ENCODE data around the gene ZNF593OS.

ZNF593OS gene

DNA sequence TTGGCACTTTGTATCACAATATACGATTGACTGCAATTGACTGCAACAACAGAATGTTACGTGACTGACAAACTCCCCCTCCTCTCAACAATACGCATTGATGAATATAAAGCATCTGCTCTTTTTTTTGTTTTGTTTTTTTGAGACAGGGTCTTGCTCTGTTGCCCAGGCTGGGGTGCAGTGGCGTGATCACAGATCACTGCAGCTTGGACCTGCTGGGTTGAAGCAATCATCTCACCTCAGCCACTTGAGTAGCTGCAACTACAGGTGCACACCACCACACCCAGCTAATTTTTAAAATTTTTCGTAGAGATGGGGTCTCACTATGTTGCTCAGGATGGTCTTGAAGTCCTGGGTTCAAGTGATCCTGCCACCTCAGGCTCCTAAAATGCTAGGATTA lies 41.1 kb upstream of the ZNF593OS start:
- Histone ChIP-seq H3K4me2 (ENCODE audit: low read length) (no peak overlapping the region), H3K9ac (ENCODE audit: low read length) (no peak overlapping the region), H3K4me1 (ENCODE audit: insufficient read depth, low read length, severe bottlenecking) (no peaks in the 10 kb centered on the region), H3K79me2 (ENCODE audit: insufficient read depth, low read length) (no peaks in the 10 kb centered on the region), H4K20me1 (ENCODE audit: insufficient read depth, low read length) (no peaks in the 10 kb centered on the region), H3K4me3 (ENCODE audit: low read depth, low read length, poor library complexity, severe bottlenecking) (no peak overlapping the region), H3K9me3 (ENCODE audit: low read length) (no peaks in the 10 kb centered on the region), H3K27ac (ENCODE audit: low read depth, low read length, poor library complexity, severe bottlenecking) (no peak overlapping the region), H3K9me2 (ENCODE audit: low read depth, low read length) (no peaks in the 10 kb centered on the region), H3F3A (ENCODE audit: insufficient read depth, low read length) (no peaks in the 10 kb centered on the region), H3K36me3 (ENCODE audit: insufficient read depth, low read length) (no peaks in the 10 kb centered on the region), H2AFZ (ENCODE audit: low read length) (no peak overlapping the region), H3K27me3 (ENCODE audit: insufficient read depth, low read length) (no peaks in the 10 kb centered on the region)
- TF ChIP-seq CTCF (IDR thresholded peaks at IDR 0.05; ENCODE audit: low read length) = no peak
- no peak for TF ChIP-seq EZH2 (IDR thresholded peaks at IDR 0.05; ENCODE audit: borderline replicate concordance, low read length)

- Histone ChIP-seq H3K4me3 (ENCODE audit: low read depth, low read length, poor library complexity, severe bottlenecking) (no peak overlapping the region), H3K4me1 (ENCODE audit: insufficient read depth, low read length, severe bottlenecking) (no peaks in the 10 kb centered on the region), H3K9me3 (ENCODE audit: low read length) (no peaks in the 10 kb centered on the region), H3K9ac (ENCODE audit: low read length) (no peak overlapping the region), H3F3A (ENCODE audit: insufficient read depth, low read length) (no peaks in the 10 kb centered on the region), H3K9me2 (ENCODE audit: low read depth, low read length) (no peaks in the 10 kb centered on the region), H3K4me2 (ENCODE audit: low read length) (no peak overlapping the region), H2AFZ (ENCODE audit: low read length) (no peak overlapping the region), H4K20me1 (ENCODE audit: insufficient read depth, low read length) (no peaks in the 10 kb centered on the region), H3K79me2 (ENCODE audit: insufficient read depth, low read length) (no peaks in the 10 kb centered on the region), H3K36me3 (ENCODE audit: insufficient read depth, low read length) (no peaks in the 10 kb centered on the region), H3K27me3 (ENCODE audit: insufficient read depth, low read length) (no peaks in the 10 kb centered on the region), H3K27ac (ENCODE audit: low read depth, low read length, poor library complexity, severe bottlenecking) (no peak overlapping the region)
- TF ChIP-seq EZH2 (IDR thresholded peaks at IDR 0.05; ENCODE audit: borderline replicate concordance, low read length) (no peak), CTCF (IDR thresholded peaks at IDR 0.05; ENCODE audit: low read length) (no peak)
Measured at GRCh38 chr1:26210147-26210870, 38.7 kb upstream of the ZNF593OS start.

GRCh38 chr1:26203642-26204318 lies 32.1 kb upstream of the ZNF593OS start:
- Histone ChIP-seq H3K27ac (ENCODE audit: low read depth, low read length, poor library complexity, severe bottlenecking) (no peak overlapping the region), H3K9ac (ENCODE audit: low read length) (no peak overlapping the region), H3K79me2 (ENCODE audit: insufficient read depth, low read length) (no peaks in the 10 kb centered on the region), H3K9me3 (ENCODE audit: low read length) (no peaks in the 10 kb centered on the region), H4K20me1 (ENCODE audit: insufficient read depth, low read length) (no peaks in the 10 kb centered on the region), H3K36me3 (ENCODE audit: insufficient read depth, low read length) (no peaks in the 10 kb centered on the region), H3K4me2 (ENCODE audit: low read length) (no peak overlapping the region), H3F3A (ENCODE audit: insufficient read depth, low read length) (no peaks in the 10 kb centered on the region), H3K4me1 (ENCODE audit: insufficient read depth, low read length, severe bottlenecking) (no peaks in the 10 kb centered on the region), H3K9me2 (ENCODE audit: low read depth, low read length) (no peaks in the 10 kb centered on the region), H3K4me3 (ENCODE audit: low read depth, low read length, poor library complexity, severe bottlenecking) (no peak overlapping the region), H3K27me3 (ENCODE audit: insufficient read depth, low read length) (no peaks in the 10 kb centered on the region; the same call in 1 of the 2 replicates), H2AFZ (ENCODE audit: low read length) (no peak overlapping the region)
- TF ChIP-seq EZH2 (IDR thresholded peaks at IDR 0.05; ENCODE audit: borderline replicate concordance, low read length) = no peak
- peak; percentile 25; the same call in 1 of the 2 replicates for TF ChIP-seq CTCF (IDR thresholded peaks at IDR 0.05; ENCODE audit: low read length)
